GM21423 (cell line): ENCODE data around the gene CCT3.

Experiments
- ATAC-seq: cut with Tn5 transposase; IDR thresholded peaks from one replicate; pipeline ENCODE4 v1.9.1; 2021; ENCODE audit warnings: mild to moderate bottlenecking, moderate library complexity; ENCODE audit not compliant: unreplicated experiment

Gene CCT3

DNA sequence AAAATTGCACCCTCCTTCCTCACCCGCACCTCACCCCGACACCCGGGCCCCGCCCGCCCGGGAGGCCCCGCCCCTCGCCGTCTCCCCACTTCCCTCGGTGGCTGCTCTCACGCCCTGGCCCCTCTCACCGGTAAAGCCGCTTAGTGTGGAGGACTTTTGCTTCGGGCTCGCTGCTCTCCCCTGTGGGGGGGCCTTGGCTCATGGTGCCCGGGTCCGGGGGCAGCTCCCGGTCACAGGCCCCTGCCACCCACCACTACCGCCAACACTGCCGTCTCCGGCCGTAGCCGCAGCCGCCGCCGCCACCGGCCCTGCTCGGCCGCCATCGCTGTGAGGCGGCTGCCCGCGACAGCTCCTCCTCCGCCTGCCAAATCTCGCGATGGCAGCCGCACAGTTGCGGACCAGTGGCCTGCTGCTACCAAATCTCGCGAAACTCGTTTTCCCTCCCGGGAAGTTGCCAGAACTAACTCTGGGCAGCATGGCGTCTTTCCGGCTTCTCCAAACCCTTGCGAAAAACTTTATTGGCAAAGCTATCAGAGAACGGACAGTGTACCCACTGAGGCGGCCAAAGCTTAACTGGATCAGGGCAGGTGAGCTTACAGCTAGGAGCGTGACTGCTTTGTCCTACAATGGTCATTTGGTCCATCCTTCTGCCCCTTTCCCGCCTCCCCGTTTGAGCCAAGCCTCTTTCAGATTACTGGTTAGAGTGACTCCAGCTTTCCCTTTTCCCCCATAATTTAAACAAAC is 55.4 kb downstream of the CCT3 start, which contains the start of gene SMG5:
Gene SMG5, minus strand, starts transcription at position 347 of the 744 bp plus-strand sequence. Its CDS starts 145 bp downstream, at position 202.
- peak; percentile 84 for ATAC-seq

DNA sequence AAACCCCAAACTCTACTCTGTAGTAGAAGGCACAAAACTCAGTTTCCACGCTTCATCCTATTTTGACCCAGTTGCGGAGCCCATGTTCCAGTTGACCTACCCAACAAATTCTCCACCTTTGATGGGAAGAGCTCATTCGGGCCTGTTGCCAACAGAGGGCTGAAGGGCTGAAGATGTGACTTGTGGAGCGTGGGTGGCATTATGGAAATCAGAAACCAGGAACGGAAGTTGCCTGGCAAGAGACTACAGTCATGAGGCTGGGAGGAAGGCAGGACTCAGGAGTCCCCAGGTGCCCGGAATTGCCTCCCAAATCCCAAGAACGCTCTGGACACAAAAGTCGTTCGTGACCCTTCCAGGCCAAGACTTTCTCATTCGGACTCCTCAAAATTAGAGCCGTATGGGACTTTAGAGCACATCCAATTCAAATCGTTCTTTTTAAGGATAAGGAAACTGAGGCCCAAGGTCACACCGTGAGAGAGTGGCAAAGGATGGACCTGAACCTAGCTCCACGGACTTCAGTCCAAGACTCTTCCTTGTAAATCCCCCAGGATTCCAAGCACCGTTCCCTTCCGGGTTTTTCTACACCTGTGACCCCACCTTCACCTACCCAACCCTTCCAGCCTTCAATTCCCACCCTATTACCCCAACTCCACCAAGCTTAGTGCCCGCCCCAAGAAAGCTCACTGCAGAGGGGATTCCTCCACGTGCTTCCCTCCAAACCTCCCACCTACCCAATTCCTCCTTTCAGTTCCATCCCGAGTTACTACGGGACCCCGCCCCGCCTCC is 56.2 kb downstream of the CCT3 start:
- no peak for ATAC-seq

DNA sequence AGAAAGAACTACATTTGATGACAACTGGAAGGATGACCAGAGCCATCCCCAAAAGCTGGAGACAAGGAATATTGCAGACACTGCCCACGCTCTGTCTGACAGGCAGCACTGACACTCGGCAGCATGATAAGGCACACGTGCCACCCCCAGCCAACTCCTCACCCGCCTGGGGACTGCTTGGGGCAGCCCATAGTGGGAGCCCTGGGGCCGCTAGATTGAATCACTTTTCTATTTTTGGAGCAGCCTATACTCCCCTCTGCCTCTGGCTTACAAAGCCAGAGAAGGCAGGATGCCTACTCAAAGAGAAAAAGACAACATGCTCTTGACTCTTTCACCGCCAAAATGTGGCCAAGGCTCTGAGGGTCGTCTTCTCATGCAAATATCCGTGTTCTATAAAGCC is 56.8 kb downstream of the CCT3 start:
- peak; percentile 39 for ATAC-seq

DNA sequence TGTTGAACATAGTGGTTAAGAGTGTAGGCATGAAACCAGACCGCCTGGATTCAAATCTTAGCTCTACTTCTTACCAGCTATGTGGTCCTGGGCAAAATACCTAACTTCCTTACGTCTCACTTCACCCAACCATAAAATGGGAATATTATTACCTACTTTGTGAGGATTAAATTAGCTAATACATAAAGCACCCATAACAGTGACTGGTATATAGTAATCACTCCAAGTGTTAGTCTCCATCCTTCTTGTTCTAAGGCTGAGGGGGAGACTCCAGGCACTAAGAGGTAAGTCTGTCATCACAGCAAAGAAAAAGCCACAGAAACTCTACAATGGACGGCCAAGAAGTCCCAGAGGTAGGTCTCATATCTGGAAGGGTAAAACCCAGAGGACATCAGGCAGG is 58.3 kb downstream of the CCT3 start:
- ATAC-seq = no peak

DNA sequence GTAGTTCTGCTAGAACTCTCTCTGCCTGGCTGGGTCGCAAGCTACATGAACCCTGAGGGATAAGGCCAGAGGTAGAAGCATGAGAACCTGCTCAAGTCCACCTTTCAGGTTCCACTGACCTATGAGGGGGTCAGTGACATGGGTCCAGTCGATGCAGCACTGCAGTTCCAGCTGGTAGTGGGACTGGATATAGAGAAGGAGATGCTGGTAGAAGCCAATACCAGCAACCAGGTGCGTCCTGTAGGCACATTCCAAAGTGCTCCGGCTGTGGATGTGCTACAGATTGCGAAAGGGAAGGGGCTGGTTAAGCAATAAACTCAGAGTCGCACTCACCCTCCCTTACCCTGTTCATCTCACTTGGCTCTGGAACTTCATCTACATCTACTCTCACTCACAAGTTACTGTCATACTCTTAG is 61.1 kb downstream of the CCT3 start:
- no peak for ATAC-seq

DNA sequence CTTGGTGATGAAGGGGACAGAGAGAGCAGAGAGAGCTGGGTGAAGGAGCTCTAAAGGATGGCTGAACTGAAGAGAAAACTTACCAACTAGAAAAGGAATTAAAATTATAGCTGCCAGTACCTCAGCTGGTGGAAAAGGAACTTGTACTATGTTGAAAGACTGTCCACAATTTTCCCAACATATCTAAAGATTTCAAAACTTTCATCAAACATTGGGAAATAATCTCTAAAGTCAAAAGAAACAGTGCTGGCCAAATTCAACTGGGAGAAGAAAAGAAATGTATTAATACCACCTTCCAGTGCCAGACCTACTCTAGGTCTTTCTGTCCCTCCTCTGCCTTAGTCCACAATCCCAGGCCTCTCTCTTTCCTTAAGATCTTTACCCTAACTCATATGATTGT is 61.6 kb downstream of the CCT3 start:
- ATAC-seq = no peak

DNA sequence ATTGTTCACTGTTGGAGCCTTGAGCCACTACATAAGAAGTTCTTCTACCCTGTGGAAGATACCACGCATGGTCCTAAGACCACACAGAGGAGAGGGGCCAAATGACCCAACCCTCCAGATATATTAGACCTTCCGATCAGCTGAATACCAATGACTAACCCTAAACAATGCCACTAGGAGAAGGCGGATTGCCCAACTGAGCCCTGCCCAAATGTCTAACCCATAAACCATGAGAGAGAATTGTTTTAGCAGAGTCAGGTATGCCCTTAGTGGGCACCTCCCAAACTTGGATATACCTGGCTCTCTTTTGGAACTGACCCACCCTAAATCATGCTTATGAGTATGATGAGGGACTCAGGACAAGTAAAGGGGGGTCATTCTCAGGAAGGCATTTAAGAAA is 67.8 kb downstream of the CCT3 start:
- ATAC-seq = no peak

DNA sequence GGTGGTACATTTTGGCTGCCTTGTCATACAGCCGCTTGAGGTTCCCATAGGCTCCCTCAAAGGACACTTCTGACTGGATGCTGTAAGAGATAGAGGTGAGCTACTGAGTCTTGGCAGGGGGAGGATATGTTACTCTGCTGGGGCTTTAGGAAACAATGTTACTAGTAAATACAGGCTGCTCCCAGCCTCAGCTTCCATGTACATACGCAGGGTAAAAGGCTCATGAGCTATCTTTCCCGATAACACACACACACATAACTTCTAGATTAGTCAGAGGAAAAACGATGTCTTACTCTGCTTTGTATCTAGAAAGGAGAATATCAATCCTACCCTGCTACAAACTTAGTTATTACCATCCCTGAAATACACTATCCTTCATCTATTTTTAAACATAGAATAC is 69.8 kb downstream of the CCT3 start:
- no peak for ATAC-seq

DNA sequence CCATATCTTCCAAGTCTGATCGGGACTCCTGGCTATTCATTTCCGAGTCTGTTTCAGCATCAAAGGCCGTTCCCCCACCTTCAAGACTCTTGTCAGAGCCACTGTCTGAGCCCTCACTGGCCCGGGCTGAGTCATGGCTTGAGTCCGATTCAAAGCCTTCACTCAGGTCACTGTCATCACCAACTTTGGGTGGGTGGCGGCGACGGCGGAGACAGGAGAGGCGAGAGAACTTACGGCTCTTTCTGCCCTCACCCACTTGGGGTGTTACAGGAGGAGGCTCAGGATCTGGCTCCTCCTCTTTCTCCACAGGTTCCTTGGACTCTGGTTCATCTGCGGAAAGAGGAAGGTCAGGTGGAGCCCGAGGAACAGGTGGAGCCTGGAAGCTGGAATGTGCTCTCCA is 72.0 kb downstream of the CCT3 start:
- ATAC-seq = no peak

DNA sequence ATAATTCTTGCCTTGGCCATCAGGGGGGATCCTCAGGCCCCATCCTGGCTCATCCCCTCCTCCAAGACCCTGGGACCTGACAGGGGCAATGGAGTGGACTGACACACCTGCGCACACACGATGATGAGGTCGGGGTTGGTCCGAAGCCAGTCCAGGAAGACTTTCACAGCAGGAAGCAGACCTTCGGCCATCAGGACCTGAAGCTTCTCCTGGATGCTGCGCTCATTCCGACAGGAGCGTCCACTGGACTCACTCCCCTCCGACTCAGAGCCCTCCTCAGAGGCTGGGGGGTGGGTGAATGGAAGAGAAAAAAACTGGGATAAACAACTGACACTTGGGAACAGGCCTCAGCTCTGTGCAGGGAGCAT is 74.8 kb downstream of the CCT3 start:
- ATAC-seq = no peak

DNA sequence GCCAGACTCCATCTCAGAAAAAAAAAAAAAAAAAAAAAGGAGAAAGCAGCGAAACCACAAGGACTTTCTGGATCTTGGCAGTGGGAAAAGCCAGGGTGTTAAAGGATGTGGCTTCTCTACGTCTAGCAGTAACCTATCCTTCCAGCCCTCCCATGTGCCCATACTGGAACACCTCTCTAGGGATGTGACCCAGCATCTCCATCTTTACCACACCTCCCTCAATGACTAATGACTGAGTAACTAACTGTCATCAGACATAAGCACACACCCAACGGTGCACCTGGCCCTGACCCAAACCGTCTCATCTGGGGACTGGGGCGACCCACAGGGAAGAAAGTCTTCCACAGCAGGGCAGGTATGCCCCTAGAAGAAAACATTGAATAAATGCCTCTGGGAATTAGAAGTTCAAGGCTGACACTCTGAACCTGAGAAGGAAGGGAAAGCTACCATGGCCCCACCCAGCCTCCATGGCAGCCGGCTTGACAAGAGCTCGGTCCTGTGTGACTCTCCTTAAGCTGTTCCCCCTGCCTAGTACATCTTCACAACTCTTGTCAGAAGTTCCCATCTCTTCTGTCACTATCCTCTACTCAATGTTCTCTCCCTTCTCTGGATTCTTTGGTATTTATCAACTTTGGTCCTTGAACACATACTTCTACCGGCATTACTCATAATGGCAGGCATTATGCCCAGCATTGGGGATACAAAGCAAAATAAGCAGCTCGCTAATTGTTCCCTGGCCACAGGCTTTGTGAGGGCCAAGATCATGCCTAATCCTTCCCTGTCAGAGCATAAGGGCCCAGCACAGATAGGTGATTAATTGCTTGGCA is 75.4 kb downstream of the CCT3 start:
- no peak for ATAC-seq

DNA sequence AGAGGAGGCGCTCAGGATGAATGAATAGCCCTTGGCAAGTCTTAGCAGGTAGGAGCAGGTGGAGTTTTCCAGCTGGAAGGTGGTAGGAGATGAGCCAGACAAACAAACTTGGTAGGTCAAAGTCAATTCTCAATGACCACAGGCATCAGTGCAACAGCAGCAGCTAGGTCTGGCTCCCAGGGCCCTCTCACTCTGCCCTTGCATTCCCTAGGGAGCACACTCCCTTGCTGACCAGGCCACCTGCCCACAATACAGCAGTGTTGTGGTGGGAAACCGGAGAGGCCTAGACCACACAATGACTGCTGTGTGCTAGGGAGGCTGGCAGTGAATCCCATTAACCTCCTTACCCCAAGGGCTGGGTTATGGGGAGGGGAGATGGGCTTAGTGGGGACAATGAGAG is 77.2 kb downstream of the CCT3 start:
- ATAC-seq = no peak

DNA sequence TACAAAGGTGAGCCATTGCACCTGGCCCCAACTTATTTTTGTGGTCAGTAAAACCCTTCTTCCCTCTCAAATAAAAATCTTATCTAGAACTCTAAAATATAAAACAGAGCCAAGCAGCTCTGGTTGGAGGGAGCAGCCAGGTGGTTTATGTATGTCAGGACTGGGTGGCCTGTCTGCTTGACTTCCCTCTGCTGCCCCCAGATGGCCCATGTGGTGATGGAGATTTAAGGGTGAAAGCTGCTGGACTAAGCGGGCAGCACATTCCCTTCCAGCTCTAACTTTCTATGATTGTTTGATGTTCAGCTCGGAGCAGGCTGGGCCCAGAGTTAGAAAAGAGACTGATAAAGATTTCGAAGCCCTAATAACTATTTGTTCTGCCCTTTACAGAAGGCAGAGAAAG is 78.3 kb downstream of the CCT3 start:
- no peak for ATAC-seq
